Fibroblast of mammary gland (primary cell): ENCODE measurements around the gene ADPRH.
A peak's percentile ranks its signal among the peaks of the same experiment; 100 is the strongest.
"Not testable (repeated sequence)": the region's sequence is repeated elsewhere in the genome, so short reads cannot be mapped to it uniquely, and the experiment has no call there.

Experiments
- DNase-seq: peaks from one replicate; pipeline ENCODE4 v3.0.0-alpha.2; 2010; ENCODE audit warnings: low read depth
- H3K4me3 ChIP-seq: 2 replicates; pipeline ENCODE4 v1.5.1; 2011; ENCODE audit warnings: low read depth, mild to moderate bottlenecking, low read length, moderate library complexity; ENCODE audit not compliant: control insufficient read depth
- TF ChIP-seq, protein P1 (sequence below): conservative IDR thresholded peaks from 2 replicates; pipeline ENCODE4 v1.5.1; 2011; ENCODE audit warnings: low read depth, low read length, inconsistent platforms; ENCODE audit not compliant: control insufficient read depth, insufficient read depth

ADPRH gene

DNA sequence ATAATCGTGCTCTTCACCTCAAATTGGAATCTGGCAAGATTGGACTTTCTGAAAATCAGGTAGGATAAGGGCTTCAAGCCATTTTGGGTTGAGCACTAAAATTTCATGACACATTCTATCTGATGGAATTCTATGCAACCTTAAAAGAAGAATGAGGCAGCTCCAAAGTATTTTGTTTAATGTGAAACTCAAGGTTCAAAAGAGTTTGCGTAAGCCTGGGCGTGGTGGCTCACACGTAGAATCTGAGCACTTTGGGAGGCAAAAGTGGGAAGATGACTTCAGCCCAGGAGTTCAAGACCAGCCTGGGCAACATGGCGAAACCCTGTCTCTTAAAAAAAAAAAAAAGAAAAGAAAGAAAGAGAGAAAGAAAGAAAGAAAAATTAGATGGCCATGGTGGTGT is 14.8 kb downstream of the ADPRH start:
- TF ChIP-seq, protein P1, sequence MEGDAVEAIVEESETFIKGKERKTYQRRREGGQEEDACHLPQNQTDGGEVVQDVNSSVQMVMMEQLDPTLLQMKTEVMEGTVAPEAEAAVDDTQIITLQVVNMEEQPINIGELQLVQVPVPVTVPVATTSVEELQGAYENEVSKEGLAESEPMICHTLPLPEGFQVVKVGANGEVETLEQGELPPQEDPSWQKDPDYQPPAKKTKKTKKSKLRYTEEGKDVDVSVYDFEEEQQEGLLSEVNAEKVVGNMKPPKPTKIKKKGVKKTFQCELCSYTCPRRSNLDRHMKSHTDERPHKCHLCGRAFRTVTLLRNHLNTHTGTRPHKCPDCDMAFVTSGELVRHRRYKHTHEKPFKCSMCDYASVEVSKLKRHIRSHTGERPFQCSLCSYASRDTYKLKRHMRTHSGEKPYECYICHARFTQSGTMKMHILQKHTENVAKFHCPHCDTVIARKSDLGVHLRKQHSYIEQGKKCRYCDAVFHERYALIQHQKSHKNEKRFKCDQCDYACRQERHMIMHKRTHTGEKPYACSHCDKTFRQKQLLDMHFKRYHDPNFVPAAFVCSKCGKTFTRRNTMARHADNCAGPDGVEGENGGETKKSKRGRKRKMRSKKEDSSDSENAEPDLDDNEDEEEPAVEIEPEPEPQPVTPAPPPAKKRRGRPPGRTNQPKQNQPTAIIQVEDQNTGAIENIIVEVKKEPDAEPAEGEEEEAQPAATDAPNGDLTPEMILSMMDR: no peak
- DNase-seq: no peak
- H3K4me3 ChIP-seq: no peak overlapping the region

DNA sequence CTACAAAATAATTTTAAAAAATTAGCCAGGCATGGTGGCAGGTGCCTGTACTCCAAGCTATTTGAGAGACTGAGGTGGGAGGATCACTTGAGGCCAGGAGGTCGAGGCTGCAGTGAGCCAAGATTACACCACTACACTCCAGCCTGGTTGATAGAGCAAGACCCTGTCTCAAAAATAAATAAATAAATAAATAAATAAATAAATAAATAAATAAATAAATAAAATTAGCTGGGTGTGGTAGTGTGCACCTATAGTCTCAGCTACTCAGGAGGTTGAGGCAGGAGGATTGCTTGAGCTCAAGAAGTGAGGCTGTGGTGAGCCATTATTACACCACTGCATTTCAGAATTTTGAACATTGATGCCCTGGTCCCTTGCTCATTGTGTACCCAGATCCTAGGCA is 15.6 kb downstream of the ADPRH start:
- H3K4me3 ChIP-seq, DNase-seq: not testable (repeated sequence)

DNA sequence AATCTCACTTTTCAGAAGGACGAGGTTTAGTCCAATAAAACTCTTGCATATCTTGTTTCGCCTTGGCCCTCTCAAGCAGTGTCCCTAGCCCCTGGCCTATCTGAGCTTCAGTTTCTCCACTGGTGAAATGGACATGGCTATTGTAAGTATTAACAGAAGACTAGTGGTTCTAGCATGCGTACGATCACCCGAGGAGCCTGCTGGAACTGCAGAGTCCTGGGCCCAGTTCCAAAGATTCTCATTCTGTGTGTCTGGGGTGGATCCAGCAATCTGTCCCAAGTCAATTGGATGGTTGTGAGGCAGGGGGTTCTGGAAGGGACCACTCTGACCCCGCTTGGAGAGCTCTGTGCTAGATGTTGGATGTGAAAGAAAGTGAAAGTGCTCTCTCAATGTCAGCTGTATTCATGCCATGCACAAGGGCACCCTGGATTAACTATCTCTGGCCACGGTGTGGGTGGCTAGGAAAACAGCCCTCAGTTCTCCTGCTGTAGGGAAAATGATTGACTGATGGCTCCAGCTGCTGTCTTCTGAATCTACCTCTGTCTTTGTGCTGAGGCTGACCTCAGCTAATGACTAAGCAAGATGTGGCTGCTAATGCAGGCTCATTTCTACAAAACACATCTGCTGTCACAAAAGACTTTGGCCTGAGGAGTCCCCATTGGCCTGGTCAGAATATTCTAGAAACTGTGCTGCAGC is 16.5 kb downstream of the ADPRH start:
- peak; percentile 19 for DNase-seq
- no peak overlapping the region for H3K4me3 ChIP-seq
- TF ChIP-seq, protein P1: no peak

DNA sequence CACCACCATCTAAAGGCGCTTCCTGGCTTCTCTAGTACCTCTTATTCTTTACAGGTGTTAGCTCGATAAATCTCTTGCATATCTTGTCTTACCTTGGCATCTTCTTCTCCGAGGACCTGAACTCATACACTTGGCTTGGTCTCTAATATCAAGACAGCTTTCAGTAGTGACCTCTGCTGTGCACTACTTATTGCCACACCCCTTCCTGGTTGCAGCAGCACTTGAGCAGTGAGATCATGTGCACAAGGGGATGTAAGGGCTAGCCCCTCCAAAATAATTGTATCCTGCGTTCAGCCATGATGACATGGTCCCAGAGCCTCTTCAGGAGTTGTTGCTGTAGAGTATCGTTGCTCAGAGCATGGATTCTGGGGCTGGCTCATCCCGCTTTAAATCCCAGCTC is 17.1 kb downstream of the ADPRH start:
- no peak for DNase-seq
- no peak overlapping the region for H3K4me3 ChIP-seq
- TF ChIP-seq, protein P1: no peak

DNA sequence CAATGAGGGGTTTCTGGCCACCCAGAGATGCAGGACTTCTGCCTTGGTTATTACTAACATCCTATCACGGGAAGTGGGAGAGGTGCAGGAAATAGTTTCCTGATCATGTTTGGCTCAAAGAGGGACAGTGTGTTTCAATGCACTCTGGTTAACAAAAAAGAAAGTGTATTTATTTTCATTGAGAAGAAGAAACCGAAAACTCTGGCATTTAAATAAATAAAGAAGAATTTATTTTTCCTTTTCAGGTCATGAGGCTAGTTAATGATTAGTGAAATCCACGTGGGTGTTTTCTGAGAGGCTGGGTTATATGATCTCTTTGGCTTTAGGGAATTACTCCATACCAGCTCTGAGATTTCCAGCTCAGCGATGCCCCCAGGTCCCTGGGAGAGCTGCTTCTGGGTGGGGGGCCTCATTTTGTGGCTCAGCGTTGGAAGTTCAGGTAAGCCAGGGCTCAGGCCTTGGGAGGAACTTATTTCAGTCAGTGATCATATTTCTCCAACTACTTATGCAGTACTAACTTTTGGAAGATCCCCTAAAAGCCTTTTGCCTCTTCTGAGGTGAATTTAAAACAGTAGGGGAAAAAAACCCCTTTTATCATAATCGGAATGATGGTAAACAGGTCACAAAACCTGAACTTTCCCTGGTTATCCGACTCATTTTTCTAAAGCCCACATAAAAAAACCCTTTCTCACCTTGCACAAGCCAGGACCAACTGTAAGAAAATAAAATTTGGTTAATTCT is 18.4 kb downstream of the ADPRH start, which contains the start of gene PLA1A:
Gene PLA1A, plus strand, starts transcription at position 338 of the 741 bp plus-strand sequence. Its CDS starts 29 bp downstream, at position 367.
- DNase-seq: no peak
- H3K4me3 ChIP-seq: no peak within 1 kb of the TSS
- TF ChIP-seq, protein P1: no peak

DNA sequence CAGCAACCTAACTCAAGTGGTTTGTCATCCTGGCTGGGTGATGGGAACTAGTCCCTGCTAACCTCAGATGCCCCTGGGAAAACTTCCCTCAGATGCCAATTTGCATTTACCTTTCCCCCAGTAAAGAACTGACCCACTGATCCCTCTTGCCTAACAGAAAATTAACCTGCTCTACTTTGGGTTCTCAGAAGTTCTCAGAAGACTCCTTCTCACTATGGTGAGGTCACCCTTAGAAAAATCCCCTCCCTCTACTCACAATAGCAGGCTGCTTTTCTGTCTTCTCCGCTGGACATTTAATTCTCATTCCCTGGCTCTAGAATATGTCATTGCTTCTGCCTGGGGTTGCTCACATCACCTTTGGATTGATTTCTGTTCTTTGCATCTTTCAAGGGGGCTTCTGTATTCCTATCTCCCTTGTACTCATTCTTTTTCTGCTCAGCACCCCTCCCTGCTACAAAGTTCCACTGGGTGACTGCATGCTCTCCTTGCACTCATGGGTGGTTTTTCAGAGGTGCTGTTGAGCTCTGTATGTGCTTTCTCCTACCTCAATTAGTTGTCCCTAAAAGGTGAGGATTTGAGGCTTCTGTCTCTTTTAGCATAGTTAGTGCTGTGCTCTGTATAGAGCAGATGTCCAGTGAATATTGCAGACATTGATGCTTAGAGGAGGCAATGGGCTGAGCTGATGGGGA is 19.3 kb downstream of the ADPRH start:
- TF ChIP-seq, protein P1: no peak
- H3K4me3 ChIP-seq: no peak overlapping the region
- DNase-seq: no peak

DNA sequence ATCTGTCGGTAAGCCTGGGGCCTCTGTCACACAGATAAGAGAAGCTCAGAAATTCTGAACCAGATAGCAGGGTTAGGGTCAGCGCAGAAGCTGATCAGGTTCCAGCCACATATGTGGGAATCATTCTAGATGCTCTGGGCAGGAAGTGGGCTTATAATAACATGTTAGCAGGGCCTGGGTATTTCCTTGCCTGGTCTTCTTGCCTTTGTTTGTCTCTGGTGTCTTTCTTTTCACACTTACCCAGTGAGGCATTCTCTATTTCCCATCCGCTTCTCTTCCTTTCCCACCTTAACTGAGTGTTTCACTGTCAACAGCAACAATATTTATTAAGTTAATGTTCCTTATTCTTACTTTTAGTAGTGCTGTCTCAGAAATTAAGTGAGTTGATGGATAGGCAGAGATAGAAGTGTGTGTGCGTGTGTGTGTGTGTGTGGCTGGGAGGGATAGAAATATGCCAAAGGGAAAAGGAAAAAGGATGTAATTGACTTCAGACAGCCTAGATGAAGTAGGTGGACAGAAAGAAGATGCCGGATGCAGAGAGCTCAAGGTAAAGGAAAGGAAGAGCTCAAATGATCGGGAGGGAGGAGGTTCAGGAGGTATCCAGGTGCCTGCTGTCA is 20.4 kb downstream of the ADPRH start:
- H3K4me3 ChIP-seq: no peak overlapping the region
- TF ChIP-seq, protein P1: no peak
- DNase-seq: no peak
